Measurements from ENCODE around the gene SGSM1.

SGSM1 gene, protein sequence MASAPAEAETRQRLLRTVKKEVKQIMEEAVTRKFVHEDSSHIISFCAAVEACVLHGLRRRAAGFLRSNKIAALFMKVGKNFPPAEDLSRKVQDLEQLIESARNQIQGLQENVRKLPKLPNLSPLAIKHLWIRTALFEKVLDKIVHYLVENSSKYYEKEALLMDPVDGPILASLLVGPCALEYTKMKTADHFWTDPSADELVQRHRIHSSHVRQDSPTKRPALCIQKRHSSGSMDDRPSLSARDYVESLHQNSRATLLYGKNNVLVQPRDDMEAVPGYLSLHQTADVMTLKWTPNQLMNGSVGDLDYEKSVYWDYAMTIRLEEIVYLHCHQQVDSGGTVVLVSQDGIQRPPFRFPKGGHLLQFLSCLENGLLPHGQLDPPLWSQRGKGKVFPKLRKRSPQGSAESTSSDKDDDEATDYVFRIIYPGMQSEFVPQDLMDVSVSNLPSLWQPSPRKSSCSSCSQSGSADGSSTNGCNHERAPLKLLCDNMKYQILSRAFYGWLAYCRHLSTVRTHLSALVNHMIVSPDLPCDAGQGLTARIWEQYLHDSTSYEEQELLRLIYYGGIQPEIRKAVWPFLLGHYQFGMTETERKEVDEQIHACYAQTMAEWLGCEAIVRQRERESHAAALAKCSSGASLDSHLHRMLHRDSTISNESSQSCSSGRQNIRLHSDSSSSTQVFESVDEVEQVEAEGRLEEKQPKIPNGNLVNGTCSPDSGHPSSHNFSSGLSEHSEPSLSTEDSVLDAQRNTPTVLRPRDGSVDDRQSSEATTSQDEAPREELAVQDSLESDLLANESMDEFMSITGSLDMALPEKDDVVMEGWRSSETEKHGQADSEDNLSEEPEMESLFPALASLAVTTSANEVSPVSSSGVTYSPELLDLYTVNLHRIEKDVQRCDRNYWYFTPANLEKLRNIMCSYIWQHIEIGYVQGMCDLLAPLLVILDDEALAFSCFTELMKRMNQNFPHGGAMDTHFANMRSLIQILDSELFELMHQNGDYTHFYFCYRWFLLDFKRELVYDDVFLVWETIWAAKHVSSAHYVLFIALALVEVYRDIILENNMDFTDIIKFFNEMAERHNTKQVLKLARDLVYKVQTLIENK

GRCh38 chr22:24805790-24806662, at the start of gene SGSM1:
SGSM1 (plus strand) TSS chr22:24806211; CDS start chr22:24806326, 115 bp downstream.
- FAIRE-seq = no peak

DNA sequence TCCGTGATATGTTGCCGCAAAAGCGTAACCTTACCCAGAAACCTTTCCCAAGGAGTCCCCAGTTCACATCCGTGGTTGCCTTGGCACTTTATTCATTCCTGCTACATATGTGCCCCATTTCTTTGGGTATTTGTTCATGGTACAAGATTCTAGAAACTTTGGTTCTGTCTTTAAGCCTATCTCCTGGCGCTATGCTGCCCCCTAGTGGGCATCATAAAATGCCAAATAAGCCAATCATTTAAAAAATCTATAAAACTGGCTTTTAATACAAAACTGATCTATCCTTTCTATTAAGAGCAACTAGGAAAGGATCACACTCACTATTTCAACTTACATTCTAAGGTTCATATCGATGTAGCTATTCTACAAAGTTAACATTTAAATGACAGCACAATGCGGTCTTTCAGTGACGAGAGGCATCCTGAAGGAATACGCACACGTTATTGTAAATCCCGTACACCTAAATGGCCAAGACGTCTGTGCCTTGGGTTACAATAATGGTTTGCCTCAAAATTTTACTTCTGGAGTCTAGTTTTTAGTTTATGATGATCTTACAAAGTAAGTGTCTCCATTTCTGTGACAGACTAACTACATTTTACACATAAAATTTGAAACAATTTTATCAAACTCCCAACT, 47.7 kb upstream of the SGSM1 start:
- peak; percentile 93 for FAIRE-seq

DNA sequence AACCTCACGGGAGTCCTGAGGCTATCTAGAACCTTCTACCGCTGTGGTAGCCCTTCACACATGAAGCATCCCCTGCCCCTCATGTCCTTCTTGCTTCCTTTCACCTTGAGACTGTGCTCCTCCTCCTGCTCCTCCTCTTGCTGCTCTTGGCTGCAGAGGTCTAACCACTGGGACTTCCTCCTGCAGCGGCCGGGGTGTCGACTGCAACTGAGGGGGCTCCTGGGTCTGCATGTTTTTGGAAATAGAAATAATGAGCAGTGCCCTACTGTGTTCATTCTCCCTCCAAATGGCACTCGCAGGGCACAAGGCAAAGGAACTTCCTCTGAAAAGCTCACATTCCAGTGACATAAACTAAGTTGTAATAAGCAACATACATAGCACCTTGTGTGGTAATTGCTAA, 46.2 kb upstream of the SGSM1 start:
- no peak for FAIRE-seq

DNA sequence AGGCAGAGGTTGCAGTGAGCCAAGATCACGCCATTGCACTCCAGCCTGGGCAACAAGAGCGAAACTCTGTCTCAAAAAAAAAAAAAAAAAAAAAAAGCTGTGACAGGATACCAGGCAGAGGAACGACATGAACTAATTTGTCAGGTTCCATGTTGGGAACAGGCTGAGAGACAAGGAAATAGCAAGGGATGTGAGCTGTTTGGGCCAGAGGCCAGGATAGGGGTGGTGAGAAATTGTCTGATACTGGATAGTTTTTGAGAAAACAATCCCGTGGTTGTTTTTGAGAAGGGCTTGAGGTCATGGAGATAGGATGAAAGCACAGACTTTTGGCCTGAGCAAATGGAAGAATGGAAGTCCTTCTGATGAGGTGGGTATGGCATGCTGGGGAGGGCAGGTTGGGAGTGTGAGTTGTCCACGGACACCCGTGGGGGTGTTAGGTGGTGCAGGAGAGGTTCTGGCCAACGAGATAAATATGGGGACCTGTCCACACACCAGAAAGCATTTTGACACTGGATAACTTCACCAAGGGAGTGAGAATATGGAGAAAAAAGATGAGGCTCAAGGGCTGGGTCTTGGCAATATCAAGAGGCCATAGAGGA, 45.2 kb upstream of the SGSM1 start:
- no peak for FAIRE-seq

DNA sequence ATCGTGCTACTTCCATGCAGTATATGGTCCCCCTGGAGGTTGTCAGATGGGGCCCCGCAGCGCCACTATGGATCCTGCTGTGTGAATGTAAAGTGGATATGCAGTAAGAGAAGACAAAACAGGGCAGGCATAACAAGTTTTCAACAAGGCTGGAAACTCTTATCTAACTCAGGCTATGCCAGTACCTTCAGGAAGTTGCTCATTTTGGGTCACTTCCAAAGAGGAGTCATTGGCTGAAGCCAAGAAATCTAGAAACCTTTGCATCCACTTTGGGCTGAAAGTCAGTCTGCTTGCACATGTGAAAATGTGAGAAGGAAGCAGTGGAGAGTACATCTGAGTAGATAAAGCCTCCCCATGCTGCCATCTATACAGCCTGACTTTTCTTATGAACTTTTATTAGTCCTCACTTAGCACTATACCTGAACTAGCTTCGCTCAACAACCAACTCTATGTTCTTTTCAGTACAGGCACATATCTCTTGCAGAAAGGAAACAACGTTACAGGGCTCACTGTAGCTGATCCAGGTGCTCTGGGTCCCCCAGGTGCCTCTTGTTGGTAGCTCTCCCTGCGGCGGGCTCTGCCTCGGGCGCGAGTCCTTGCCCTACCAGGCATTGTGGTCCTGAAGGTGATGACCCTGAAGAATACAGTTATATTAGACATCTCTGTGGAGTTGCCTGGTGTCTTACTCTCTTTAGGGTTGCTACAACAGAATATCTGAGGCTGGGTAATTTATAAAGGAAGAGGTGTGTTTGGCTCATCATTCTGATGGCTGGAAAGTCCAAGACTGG, 43.9 kb upstream of the SGSM1 start:
- FAIRE-seq = no peak

DNA sequence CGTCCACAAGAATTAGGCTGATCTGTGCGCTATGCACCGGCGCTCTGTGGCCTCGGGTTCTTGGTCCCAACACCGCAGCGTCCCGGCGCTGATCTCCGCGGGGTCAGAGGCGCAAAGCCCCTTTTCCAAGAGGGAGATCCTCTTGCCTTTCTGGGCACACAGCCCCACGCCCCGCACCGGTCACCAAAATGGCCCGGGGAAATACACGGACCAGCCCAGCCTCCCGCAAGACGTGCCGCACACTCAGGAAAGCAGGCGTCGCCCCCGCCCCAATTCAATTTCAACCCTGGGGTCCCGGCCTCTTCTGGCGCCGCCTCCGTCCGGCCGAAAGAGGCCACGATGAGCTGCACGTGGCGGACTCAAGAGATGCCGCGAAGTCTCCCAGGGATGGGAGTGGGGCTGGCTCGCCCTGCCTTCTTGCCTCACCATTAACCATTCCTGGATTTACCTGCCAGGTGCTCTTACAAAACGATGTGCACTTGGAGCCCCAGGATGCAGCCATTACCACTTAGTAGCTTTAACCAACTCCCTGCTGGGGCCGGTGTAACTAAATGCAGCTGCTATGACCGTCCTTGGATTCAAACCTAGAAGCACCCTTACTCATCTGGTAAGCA, 42.0 kb upstream of the SGSM1 start:
- no peak for FAIRE-seq

GRCh38 chr22:24765166-24765565, 40.8 kb upstream of the SGSM1 start:
- FAIRE-seq = no peak

GRCh38 chr22:24768537-24769374, 37.3 kb upstream of the SGSM1 start:
- FAIRE-seq = peak; percentile 90

DNA sequence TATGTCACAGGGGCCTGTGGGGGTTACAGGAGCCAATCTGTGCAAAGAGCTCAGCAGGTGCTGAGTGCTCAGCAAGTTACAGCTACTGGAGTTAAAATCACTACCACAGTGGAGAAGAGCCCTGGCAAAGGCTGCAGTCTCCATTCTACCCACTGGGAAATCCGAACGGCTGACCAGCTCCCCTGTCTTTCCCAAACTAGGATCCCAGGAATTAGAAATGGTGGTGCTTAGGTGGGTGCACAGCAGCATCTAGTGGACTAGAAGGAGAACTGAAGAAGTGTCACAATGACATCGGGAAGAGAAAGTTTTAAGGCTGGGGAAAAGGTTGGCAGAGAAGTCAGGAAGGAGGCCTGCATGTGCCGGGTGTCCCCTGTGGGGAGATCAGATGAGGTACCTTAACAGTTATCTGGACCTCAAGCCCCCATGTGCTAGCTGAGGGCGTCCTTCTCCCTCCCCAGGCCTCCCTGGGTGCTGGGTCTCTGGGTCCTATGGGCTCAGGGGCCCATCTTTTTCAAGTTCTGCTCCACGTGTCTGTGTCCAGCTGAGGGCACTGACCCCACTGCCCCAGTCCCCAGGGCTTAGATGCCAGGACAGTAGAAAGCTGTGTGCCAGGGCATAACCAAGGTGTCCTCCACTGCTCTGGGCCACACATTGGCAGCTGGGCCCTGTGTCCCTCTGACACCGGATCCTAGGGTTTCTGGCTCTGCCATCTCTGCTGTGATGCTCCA, 33.4 kb upstream of the SGSM1 start:
- no peak for FAIRE-seq

- no peak for FAIRE-seq
Measured at GRCh38 chr22:24775769-24776492, 30.1 kb upstream of the SGSM1 start.

DNA sequence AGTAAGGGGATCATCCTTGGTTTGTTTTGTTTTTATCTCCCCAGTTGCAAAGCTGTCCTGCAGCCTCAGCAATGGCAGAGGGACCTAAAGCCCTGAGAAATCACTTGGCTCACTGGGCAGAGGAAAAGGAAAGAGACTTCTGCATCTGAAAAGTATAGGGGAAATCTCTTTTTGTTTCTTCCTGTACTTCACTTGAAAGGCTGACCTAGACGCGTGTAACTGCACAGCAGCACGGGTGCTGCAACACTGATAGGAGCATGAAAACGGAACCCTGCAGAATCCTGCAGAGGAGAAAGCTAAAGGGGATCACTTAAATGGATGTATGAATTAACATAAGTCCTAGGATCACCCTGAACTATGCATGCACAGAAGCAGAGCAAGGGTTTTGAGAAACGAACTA, 29.5 kb upstream of the SGSM1 start:
- no peak for FAIRE-seq

- no peak for FAIRE-seq
Measured at GRCh38 chr22:24789516-24789915, 16.5 kb upstream of the SGSM1 start.

DNA sequence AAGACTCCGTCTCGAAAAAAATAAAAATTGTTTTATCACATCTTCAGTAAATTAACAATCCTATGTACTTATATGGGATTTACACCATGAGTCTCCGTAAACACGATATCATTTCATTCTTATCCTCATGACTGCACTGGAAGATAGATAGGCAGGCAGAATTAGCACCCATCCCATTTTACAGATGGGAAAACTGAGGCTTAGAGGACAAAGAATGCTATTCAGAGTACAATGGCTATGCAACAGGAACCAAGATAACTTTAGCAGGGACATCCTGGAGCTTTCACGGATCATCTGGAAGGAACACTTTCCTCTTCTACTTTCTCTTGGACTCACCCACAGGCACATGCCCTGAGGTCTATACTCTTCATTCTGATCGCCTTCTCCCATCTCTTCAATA, 14.6 kb upstream of the SGSM1 start:
- FAIRE-seq = no peak

DNA sequence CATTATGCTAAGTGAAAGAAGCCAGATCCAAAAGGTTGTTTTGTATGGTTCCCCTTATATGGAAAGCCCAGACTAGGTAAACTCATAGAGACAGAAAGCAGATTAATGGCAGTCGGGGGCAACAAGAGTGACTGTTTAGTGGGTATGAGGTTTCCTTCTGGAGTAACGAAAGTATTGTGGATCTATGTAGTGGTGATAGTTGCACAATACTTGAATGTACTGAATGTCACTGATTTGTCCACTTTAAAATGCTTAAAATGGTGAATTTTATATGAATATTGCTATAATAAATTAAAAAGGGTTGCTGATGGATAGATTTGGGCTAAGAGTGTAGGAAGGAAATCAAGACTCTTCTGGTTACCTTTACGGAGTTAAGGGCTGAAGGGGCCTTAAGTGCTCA, 10.0 kb upstream of the SGSM1 start:
- no peak for FAIRE-seq

GRCh38 chr22:24796860-24797259, 9.2 kb upstream of the SGSM1 start:
- no peak for FAIRE-seq

DNA sequence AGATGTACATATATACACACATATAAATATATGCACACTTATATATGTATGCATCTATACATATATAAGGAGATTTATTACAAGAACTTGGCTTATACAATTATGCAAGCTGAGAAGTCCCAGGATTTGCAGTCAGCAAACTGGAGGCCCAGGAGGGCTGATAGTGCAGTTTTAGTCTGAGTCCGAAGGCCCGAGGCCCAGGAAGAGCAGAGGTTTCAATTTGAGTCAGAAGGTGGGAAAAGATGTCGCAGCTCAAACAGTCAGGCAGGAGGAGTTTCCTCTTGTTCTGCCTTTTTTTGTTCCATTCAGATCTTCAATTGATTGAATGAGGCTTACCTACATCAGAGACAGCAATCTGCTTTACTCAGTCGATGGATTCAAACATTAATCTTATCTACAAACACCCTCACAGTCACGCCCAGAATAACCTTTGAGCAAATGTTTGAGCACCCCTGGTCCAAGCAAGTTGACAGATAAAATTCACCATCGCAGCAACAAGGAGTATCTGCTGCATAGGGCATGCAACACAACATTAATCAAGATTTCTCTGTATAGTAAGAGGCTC, 4.0 kb upstream of the SGSM1 start:
- no peak for FAIRE-seq

- no peak for FAIRE-seq
Measured at GRCh38 chr22:24803064-24803542, 2.9 kb upstream of the SGSM1 start.

DNA sequence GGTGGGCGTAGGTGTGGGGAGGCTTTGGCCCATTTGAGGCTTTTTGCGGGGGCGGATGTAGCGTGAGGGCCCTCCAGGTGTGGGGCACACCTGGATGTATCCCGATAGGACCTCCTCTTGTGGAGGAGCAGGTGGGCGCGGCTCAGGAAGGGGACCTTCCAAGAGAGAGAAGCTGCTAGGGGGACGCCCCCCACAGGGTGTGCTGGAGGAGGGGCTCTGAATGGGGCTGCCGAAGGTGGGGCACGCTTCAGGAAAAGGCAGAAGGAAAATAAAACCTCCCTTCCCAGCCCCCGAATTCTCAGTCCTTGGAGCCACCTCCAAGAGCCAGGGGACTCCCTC, 621 bp downstream of the SGSM1 start:
- FAIRE-seq = no peak
